ENCODE measurements around the gene ATOH7.
A peak's percentile ranks its signal among the peaks of the same experiment; 100 is the strongest.

Gene ATOH7

DNA sequence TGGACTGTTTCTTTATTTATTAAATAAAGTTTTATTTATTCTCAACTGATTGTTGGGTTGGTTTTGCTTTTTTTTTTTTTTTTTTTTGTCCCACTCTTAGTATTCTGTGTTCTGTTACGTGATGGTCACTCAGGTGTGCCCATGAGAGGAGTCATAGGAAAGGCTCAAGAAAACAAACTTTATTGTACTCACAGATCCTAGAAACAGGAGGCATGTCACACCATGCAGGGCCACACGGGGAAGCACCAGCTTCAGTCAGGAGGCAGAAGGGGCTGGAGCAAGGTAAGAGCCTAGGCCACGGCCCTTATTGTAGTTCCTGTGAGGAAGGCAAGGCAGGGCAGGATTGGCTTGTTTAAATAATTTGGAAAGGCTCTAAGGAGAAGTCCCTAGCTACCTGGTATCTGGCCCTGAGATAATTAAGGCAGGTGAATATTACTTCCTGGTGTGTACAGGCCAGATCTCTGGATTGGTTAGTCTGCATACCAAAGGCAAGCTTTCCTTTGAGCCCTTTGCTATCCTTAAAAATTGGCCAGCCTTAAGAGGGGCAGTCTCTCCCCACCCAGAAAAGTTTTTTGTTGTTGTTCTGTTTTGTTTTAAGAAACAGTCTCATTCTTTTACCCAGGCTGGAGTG is 8.3 kb downstream of the ATOH7 start:
- no CpG with 5 or more reads among the region's 3 CpGs for WGBS (ENCODE audit: extremely low coverage, insufficient coverage, low lambda C conversion rate)
- H3K9ac ChIP-seq (ENCODE audit: low read length): no peak overlapping the region

DNA sequence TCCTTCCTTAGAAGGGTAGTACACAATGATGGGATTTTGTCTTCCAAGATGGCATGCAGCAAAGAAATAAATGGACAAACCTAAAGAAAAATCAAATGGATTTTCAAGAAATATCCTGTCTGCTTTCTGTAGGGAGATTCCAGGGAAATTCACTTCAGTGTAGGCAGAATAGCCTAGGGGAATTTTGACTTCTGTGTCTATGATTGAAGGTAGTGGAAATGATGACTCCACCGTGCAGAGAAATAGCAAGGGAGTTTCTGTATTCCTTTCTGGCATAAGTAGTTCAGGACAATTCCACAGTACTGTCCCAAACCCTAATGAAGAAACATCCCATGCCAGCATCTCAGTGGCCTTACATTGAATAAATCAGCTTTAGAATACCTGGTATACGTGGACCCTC is 9.5 kb downstream of the ATOH7 start:
- H3K56ac ChIP-seq (ENCODE audit: low read length): no peak overlapping the region
- H2BK5ac ChIP-seq (ENCODE audit: low read length): no peak overlapping the region
- H3K4me1 ChIP-seq (ENCODE audit: control insufficient read depth, low read depth, low read length): no peaks in the 10 kb centered on the region
- H2AK5ac ChIP-seq (ENCODE audit: low read length): no peak overlapping the region
- H3K4me3 ChIP-seq (ENCODE audit: low read length): no peak overlapping the region
- no peak overlapping the region for H3K4me2 ChIP-seq (ENCODE audit: low read length)
- no peak overlapping the region for H3K4ac ChIP-seq (ENCODE audit: low read depth, low read length)
- no peak overlapping the region for H3K23ac ChIP-seq (ENCODE audit: low read length)
- no peak overlapping the region for H2BK120ac ChIP-seq (ENCODE audit: low read depth, low read length)
- no peaks in the 10 kb centered on the region for H3K79me2 ChIP-seq (ENCODE audit: control insufficient read depth, insufficient read depth, low read length)
- H3K79me1 ChIP-seq (ENCODE audit: low read length): no peaks in the 10 kb centered on the region
- no peak for DNase-seq
- no peak overlapping the region for H3K27ac ChIP-seq (ENCODE audit: low read depth, low read length)
- no CpG with 5 or more reads among the region's 2 CpGs for WGBS (ENCODE audit: extremely low coverage, insufficient coverage, low lambda C conversion rate)
- H4K8ac ChIP-seq (ENCODE audit: low read depth, low read length): no peak overlapping the region
- H3K9ac ChIP-seq (ENCODE audit: low read length): no peak overlapping the region
- H3K36me3 ChIP-seq (ENCODE audit: control insufficient read depth, insufficient read depth, low read length): no peaks in the 10 kb centered on the region
- H3K18ac ChIP-seq (ENCODE audit: low read length): no peak overlapping the region
- H4K5ac ChIP-seq (ENCODE audit: low read length): no peak overlapping the region
- H3K27me3 ChIP-seq (ENCODE audit: insufficient read depth, low read length, poor library complexity): no peaks in the 10 kb centered on the region
- H2BK15ac ChIP-seq (replicated peaks; ENCODE audit: low read depth): no peak overlapping the region

More for the DNA sequence above, 8.3 kb downstream of the ATOH7 start:
- Histone ChIP-seq H2BK15ac (replicated peaks; ENCODE audit: low read depth) (no peak overlapping the region), H3K79me2 (ENCODE audit: control insufficient read depth, insufficient read depth, low read length) (no peaks in the 10 kb centered on the region), H2BK120ac (ENCODE audit: low read depth, low read length) (no peak overlapping the region), H3K4me1 (ENCODE audit: control insufficient read depth, low read depth, low read length) (no peaks in the 10 kb centered on the region), H3K27me3 (ENCODE audit: insufficient read depth, low read length, poor library complexity) (no peaks in the 10 kb centered on the region), H3K27ac (ENCODE audit: low read depth, low read length) (no peak overlapping the region), H2BK5ac (ENCODE audit: low read length) (no peak overlapping the region), H3K23ac (ENCODE audit: low read length) (no peak overlapping the region), H3K56ac (ENCODE audit: low read length) (no peak overlapping the region), H2AK5ac (ENCODE audit: low read length) (no peak overlapping the region), H4K8ac (ENCODE audit: low read depth, low read length) (no peak overlapping the region), H3K4me3 (ENCODE audit: low read length) (no peak overlapping the region), H3K4me2 (ENCODE audit: low read length) (no peak overlapping the region), H3K4ac (ENCODE audit: low read depth, low read length) (no peak overlapping the region), H3K79me1 (ENCODE audit: low read length) (no peaks in the 10 kb centered on the region), H3K18ac (ENCODE audit: low read length) (no peak overlapping the region), H3K36me3 (ENCODE audit: control insufficient read depth, insufficient read depth, low read length) (no peaks in the 10 kb centered on the region), H4K5ac (ENCODE audit: low read length) (no peak overlapping the region)
- DNase-seq: peak; percentile 78

DNA sequence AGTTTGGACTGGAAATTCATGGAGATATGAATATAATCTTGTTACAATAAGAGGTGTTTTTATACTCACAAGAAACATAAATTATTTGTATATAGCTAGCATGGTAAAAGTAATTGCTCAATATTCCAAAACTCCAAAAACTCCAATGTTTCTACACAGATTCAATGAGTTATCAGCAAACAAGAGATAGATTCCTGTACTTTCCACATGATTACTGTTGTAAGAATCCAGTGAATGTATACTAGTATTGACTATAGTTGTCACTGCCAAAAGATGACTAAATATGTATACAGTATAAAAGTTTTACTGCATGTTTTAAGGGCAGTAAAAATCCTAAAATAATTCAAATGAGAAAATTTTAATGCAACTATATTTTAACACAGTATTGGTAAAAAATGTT is 10.7 kb downstream of the ATOH7 start:
- Histone ChIP-seq H3K79me2 (ENCODE audit: control insufficient read depth, insufficient read depth, low read length) (no peaks in the 10 kb centered on the region), H3K23ac (ENCODE audit: low read length) (no peak overlapping the region), H3K27ac (ENCODE audit: low read depth, low read length) (no peak overlapping the region), H3K27me3 (ENCODE audit: insufficient read depth, low read length, poor library complexity) (no peaks in the 10 kb centered on the region), H3K56ac (ENCODE audit: low read length) (no peak overlapping the region), H4K5ac (ENCODE audit: low read length) (no peak overlapping the region), H3K36me3 (ENCODE audit: control insufficient read depth, insufficient read depth, low read length) (no peaks in the 10 kb centered on the region), H3K18ac (ENCODE audit: low read length) (no peak overlapping the region), H3K79me1 (ENCODE audit: low read length) (no peaks in the 10 kb centered on the region), H2BK5ac (ENCODE audit: low read length) (no peak overlapping the region), H3K4me1 (ENCODE audit: control insufficient read depth, low read depth, low read length) (no peaks in the 10 kb centered on the region), H3K4ac (ENCODE audit: low read depth, low read length) (no peak overlapping the region), H3K4me3 (ENCODE audit: low read length) (no peak overlapping the region), H2AK5ac (ENCODE audit: low read length) (no peak overlapping the region), H2BK120ac (ENCODE audit: low read depth, low read length) (no peak overlapping the region), H4K8ac (ENCODE audit: low read depth, low read length) (no peak overlapping the region), H3K9ac (ENCODE audit: low read length) (no peak overlapping the region), H3K4me2 (ENCODE audit: low read length) (no peak overlapping the region), H2BK15ac (replicated peaks; ENCODE audit: low read depth) (no peak overlapping the region)
- no peak for DNase-seq

DNA sequence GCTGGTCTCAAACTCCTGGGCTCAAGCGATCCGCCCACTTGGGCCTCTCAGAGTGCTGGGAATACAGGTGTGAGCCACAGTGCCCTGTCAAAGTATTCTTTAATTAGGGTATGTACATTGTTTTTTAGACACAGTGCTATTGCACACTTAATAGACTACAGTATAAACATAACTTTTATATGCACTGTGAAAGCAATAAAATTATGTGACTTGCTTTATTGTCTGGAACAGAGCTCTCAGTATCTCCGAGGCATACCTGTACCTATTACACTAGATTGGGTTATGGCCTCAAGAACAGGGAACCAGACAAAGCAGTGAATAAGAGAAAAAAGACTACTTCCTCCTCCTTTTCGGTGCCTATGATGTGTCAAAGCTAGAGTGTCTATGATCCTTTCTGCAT is 13.1 kb downstream of the ATOH7 start:
- no peaks in the 10 kb centered on the region for H3K27me3 ChIP-seq (ENCODE audit: insufficient read depth, low read length, poor library complexity)
- no peak overlapping the region for H2BK5ac ChIP-seq (ENCODE audit: low read length)
- no peak overlapping the region for H3K4ac ChIP-seq (ENCODE audit: low read depth, low read length)
- no peak overlapping the region for H2BK120ac ChIP-seq (ENCODE audit: low read depth, low read length)
- no peak for DNase-seq
- no peak overlapping the region for H3K4me2 ChIP-seq (ENCODE audit: low read length)
- H3K79me2 ChIP-seq (ENCODE audit: control insufficient read depth, insufficient read depth, low read length): no peaks in the 10 kb centered on the region
- no peaks in the 10 kb centered on the region for H3K79me1 ChIP-seq (ENCODE audit: low read length)
- H3K36me3 ChIP-seq (ENCODE audit: control insufficient read depth, insufficient read depth, low read length): no peaks in the 10 kb centered on the region
- no peak overlapping the region for H2AK5ac ChIP-seq (ENCODE audit: low read length)
- H3K4me1 ChIP-seq (ENCODE audit: control insufficient read depth, low read depth, low read length): no peaks in the 10 kb centered on the region
- H2BK15ac ChIP-seq (replicated peaks; ENCODE audit: low read depth): no peak overlapping the region
- no peak overlapping the region for H4K5ac ChIP-seq (ENCODE audit: low read length)
- H4K8ac ChIP-seq (ENCODE audit: low read depth, low read length): no peak overlapping the region
- no peak overlapping the region for H3K56ac ChIP-seq (ENCODE audit: low read length)
- H3K18ac ChIP-seq (ENCODE audit: low read length): no peak overlapping the region
- H3K9ac ChIP-seq (ENCODE audit: low read length): no peak overlapping the region
- no CpG with 5 or more reads among the region's 4 CpGs for WGBS (ENCODE audit: extremely low coverage, insufficient coverage, low lambda C conversion rate)
- H3K23ac ChIP-seq (ENCODE audit: low read length): no peak overlapping the region
- H3K4me3 ChIP-seq (ENCODE audit: low read length): no peak overlapping the region
- no peak overlapping the region for H3K27ac ChIP-seq (ENCODE audit: low read depth, low read length)

DNA sequence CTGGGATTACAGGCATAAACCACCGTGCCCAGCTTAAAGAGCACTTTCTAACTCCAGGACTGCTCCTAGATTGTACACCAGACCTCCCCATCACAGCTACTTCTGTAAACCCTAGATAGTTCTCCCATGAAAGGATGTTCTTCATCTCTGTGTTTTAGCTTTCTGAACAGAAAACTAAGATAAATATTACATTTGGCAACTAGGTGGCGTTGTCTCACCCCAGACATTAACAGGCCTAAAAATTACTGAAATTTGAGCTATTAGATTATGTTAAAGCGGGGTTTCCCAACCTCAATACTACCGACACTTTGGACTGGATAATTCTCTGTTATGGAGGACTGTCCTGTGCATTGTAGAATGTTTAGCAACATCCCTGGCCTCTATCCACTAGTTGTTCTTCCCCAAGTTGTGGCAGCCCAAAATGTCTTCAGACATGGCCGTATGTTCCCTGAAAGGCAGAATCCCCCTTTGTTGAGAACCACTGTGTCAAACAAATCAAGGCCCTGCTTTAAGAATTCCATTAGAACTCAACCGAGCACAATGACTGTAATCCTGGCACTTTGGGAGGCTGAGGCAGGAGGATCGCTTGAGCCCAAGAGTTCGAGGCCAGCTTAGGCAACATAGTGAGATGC is 19.1 kb downstream of the ATOH7 start:
- WGBS (ENCODE audit: extremely low coverage, insufficient coverage, low lambda C conversion rate): no CpG with 5 or more reads among the region's 8 CpGs
- H2BK120ac ChIP-seq (ENCODE audit: low read depth, low read length): no peak overlapping the region

DNA sequence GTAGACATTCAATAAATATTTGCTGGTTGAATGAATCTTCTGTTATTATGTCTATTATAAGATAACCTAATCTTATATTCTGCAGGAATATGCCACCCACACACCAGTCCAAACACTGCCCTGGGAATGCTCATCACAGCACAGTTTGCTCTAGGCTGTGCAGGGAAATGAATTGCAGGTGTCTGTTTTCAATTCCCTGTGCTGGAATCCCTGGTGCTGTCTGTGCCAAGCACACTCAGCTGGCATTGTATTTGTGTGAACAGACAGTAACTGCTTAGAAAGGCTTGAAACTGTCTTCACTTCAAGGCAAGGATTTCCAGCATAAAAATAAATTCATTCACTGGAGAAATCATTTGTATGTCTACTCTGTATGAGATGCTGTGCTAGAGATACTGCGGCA is 20.2 kb downstream of the ATOH7 start:
- no peaks in the 10 kb centered on the region for H3K4me1 ChIP-seq (ENCODE audit: control insufficient read depth, low read depth, low read length)
- WGBS (ENCODE audit: extremely low coverage, insufficient coverage, low lambda C conversion rate): no CpG with 5 or more reads among the region's 1 CpG
- DNase-seq: no peak
- no peak overlapping the region for H3K4me3 ChIP-seq (ENCODE audit: low read length)
- no peaks in the 10 kb centered on the region for H3K27me3 ChIP-seq (ENCODE audit: insufficient read depth, low read length, poor library complexity)
- no peaks in the 10 kb centered on the region for H3K79me2 ChIP-seq (ENCODE audit: control insufficient read depth, insufficient read depth, low read length)
- no peak overlapping the region for H2BK15ac ChIP-seq (replicated peaks; ENCODE audit: low read depth)
- no peak overlapping the region for H2BK120ac ChIP-seq (ENCODE audit: low read depth, low read length)
- H3K4me2 ChIP-seq (ENCODE audit: low read length): no peak overlapping the region
- H3K23ac ChIP-seq (ENCODE audit: low read length): no peak overlapping the region
- H2BK5ac ChIP-seq (ENCODE audit: low read length): no peak overlapping the region
- no peaks in the 10 kb centered on the region for H3K79me1 ChIP-seq (ENCODE audit: low read length)
- no peak overlapping the region for H4K5ac ChIP-seq (ENCODE audit: low read length)
- no peaks in the 10 kb centered on the region for H3K36me3 ChIP-seq (ENCODE audit: control insufficient read depth, insufficient read depth, low read length)
- no peak overlapping the region for H2AK5ac ChIP-seq (ENCODE audit: low read length)
- H3K18ac ChIP-seq (ENCODE audit: low read length): no peak overlapping the region
- H3K9ac ChIP-seq (ENCODE audit: low read length): no peak overlapping the region
- no peak overlapping the region for H3K56ac ChIP-seq (ENCODE audit: low read length)
- H4K8ac ChIP-seq (ENCODE audit: low read depth, low read length): no peak overlapping the region
- H3K27ac ChIP-seq (ENCODE audit: low read depth, low read length): no peak overlapping the region
- H3K4ac ChIP-seq (ENCODE audit: low read depth, low read length): no peak overlapping the region

More for the DNA sequence above, 19.1 kb downstream of the ATOH7 start:
- no peak overlapping the region for H3K9ac ChIP-seq (ENCODE audit: low read length)
- H3K23ac ChIP-seq (ENCODE audit: low read length): no peak overlapping the region
- H3K4me2 ChIP-seq (ENCODE audit: low read length): no peak overlapping the region
- no peaks in the 10 kb centered on the region for H3K36me3 ChIP-seq (ENCODE audit: control insufficient read depth, insufficient read depth, low read length)
- no peaks in the 10 kb centered on the region for H3K4me1 ChIP-seq (ENCODE audit: control insufficient read depth, low read depth, low read length)
- no peak overlapping the region for H3K27ac ChIP-seq (ENCODE audit: low read depth, low read length)
- H3K4ac ChIP-seq (ENCODE audit: low read depth, low read length): no peak overlapping the region
- no peak overlapping the region for H2BK5ac ChIP-seq (ENCODE audit: low read length)
- no peak overlapping the region for H2BK15ac ChIP-seq (replicated peaks; ENCODE audit: low read depth)
- H3K27me3 ChIP-seq (ENCODE audit: insufficient read depth, low read length, poor library complexity): no peaks in the 10 kb centered on the region
- peak; percentile 25 for DNase-seq
- H3K4me3 ChIP-seq (ENCODE audit: low read length): no peak overlapping the region
- no peak overlapping the region for H3K18ac ChIP-seq (ENCODE audit: low read length)
- H3K56ac ChIP-seq (ENCODE audit: low read length): no peak overlapping the region
- no peaks in the 10 kb centered on the region for H3K79me2 ChIP-seq (ENCODE audit: control insufficient read depth, insufficient read depth, low read length)
- H3K79me1 ChIP-seq (ENCODE audit: low read length): no peaks in the 10 kb centered on the region
- no peak overlapping the region for H4K8ac ChIP-seq (ENCODE audit: low read depth, low read length)
- H4K5ac ChIP-seq (ENCODE audit: low read length): no peak overlapping the region
- H2AK5ac ChIP-seq (ENCODE audit: low read length): no peak overlapping the region

Measured in mesendoderm (in vitro differentiated cells).